ES-I3 (cell line): ENCODE results near the gene USP6.
"Not testable (repeated sequence)": the region's sequence is repeated elsewhere in the genome, so short reads cannot be mapped to it uniquely, and the experiment has no call there.

Experiments
- H3K36me3 ChIP-seq: 2 replicates; pipeline ENCODE4 v1.6.1; 2013; ENCODE audit warnings: mild to moderate bottlenecking, low read length, control low read depth, moderate library complexity; ENCODE audit not compliant: insufficient read depth
- H3K4me1 ChIP-seq: 2 replicates; pipeline ENCODE4 v1.6.1; 2013; ENCODE audit warnings: mild to moderate bottlenecking, control low read depth, low read length; ENCODE audit not compliant: insufficient read depth
- H3K9ac ChIP-seq: 2 replicates; pipeline ENCODE4 v1.6.1; 2013; ENCODE audit warnings: low read depth, mild to moderate bottlenecking, low read length, moderate library complexity
- H3K9me3 ChIP-seq: 2 replicates; pipeline ENCODE4 v1.6.1; 2013; ENCODE audit warnings: mild to moderate bottlenecking, low read length, moderate library complexity; ENCODE audit not compliant: control insufficient read depth, insufficient read depth

The USP6 gene

DNA sequence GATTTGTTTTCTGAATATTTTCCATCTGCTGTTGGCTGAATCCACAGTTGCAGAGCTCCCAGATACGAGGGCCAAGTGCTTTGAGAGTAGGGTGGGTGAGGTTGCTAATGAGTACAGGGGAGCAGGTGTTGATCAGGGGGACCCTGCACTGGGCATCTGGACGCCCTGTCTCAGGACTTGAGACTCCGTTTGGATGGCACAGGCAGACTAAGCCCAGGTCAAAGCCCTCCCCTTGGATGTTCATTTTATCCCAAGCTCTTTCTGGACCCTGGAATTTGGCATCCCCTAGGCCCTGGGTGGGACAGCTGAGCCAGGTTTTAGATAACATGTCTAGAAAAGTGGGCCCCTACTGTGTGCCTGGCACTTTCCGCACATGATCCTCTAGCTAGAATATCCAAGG lies 12.1 kb downstream of the USP6 start:
- Histone ChIP-seq H3K4me1 (no peaks in the 10 kb centered on the region), H3K9me3 (no peaks in the 10 kb centered on the region), H3K9ac (no peak overlapping the region), H3K36me3 (no peaks in the 10 kb centered on the region)

DNA sequence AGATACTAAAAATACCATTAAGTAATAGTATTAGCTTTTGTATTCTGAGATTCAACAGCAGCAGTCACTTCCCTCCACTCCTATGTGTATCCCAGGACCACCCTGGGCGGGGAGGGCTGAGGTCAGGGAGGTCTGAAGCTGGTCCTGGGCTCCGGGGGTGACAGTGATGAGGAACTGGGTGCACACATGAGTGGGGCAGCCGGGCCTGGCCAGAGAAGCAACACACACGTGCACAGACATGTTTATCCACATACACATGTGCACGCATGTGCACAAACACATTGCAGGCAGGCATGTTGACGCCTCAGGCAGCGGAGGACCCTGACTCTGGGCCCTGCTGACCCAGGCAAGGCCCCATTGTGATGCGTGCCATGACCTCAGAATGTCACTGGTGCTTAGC lies 12.6 kb downstream of the USP6 start:
- H3K9ac ChIP-seq, H3K36me3 ChIP-seq, H3K9me3 ChIP-seq, H3K4me1 ChIP-seq: not testable (repeated sequence)

DNA sequence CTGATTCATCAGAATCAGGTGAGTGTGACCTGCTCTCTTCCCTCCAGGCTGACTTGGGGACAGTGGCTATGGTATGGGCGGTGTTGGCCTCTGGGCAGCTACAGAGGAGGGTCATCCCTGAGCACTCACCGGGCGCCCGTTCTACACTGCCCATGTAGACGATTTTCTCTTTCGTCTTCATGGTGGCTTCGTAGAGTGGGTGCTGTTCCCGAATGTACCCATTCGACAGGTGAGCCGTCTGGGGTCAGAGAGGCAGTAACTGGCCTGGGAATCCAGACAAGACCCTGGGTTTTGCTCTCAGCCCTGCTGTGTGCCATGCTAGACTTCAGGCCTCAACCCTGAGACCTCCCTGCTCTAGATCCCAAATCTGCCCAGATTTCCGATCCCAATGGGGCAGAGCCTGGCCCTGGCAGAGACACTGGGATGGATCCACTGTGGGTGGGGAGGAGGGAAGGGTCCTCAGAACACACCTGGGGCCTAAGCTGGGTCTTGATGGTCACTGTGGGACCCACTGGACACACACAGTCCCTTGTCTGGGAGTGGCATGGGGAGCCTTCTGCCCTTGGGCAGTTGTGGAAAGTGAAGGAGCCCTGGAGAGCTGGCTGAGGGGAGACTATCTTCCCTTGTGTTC lies 13.2 kb downstream of the USP6 start:
- Histone ChIP-seq H3K36me3 (no peaks in the 10 kb centered on the region), H3K9me3 (no peaks in the 10 kb centered on the region), H3K4me1 (no peaks in the 10 kb centered on the region), H3K9ac (no peak overlapping the region)

DNA sequence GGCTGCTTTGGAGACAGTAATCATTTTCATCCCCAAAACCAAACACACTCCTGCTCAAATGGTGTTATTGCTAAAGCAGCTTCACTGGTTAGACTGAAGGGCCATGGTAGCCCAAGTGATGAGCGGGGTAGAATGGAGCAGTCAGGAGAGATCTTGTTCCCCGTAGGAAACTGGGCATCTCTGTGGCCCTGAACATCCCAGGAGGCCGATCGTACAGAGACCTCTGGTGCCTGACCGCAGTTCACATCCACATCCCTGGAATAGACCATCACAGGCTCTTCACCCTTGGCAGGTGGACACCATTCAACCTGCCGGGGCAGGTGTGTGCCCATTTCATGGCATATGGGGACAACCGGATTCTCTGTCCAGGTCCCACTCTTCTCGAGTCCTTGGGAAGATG lies 13.9 kb downstream of the USP6 start:
- H3K9ac ChIP-seq, H3K36me3 ChIP-seq, H3K9me3 ChIP-seq, H3K4me1 ChIP-seq: not testable (repeated sequence)

DNA sequence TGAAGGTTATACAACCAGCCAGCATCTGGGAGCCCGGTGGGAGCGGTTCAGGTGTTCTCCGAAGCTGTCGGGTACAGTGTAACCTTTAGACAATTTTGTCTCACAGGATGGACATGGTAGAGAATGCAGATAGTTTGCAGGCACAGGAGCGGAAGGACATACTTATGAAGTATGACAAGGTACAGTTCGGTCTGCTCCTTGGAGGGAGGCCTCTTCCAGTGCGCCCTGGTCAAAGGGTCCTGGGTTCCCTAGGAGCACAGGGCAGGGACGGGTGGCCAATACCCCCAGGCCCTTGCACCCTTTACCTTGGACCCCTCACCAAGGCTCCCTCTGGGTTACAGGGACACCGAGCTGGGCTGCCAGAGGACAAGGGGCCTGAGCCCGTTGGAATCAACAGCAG lies 14.4 kb downstream of the USP6 start:
- not testable (repeated sequence) for H3K36me3 ChIP-seq, H3K4me1 ChIP-seq, H3K9ac ChIP-seq, H3K9me3 ChIP-seq

DNA sequence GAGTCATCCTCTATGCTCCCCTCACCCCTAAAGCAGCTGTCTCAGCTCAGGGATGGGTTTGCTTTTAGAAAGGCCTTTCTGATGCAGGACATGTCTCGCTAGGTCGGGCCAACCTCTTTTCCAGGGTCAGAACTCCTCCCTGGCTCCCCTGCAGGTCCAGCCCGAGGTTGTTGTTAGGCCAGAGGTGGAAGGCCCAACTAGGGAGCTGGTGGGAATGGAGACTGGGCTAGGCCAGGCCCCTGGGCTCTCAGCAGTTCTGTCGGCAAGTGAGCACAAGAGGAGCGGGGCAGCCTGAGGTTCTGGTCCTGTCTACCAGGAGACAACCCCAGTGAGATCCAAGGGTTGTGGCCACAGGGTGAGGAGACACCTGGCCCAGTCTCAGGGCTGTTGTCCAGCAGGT lies 14.9 kb downstream of the USP6 start:
- H3K9me3 ChIP-seq, H3K9ac ChIP-seq, H3K36me3 ChIP-seq, H3K4me1 ChIP-seq: not testable (repeated sequence)

DNA sequence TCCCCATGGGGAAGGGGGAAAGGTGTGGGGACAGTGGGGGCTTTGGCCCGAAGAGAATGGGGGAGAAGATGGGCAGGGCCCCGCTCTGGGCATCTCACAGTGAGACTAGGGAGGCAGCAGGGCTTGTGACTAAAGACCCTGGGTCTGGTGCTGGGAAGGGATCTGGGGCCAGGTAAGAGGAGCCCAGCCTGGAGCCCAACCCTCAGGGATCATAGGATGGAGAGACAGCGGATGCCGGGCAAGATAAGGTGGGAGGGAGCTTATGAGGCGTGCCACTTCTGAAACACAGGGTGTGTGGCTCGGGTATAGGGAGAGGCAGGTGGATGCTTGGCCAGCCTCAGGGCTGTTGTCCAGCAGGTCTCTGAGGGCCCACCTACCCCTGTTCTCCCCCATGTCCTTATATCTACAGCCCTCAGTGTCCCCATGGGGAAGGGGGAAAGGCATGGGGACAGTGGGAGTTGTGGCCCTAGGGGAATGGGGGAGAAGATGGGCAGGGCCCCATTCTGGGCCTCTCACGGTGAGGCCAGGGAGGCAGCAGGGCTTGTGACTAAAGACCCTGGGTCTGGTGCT lies 15.4 kb downstream of the USP6 start:
- no peaks in the 10 kb centered on the region for H3K4me1 ChIP-seq
- no peaks in the 10 kb centered on the region for H3K9me3 ChIP-seq
- H3K36me3 ChIP-seq: no peaks in the 10 kb centered on the region
- H3K9ac ChIP-seq: no peak overlapping the region

DNA sequence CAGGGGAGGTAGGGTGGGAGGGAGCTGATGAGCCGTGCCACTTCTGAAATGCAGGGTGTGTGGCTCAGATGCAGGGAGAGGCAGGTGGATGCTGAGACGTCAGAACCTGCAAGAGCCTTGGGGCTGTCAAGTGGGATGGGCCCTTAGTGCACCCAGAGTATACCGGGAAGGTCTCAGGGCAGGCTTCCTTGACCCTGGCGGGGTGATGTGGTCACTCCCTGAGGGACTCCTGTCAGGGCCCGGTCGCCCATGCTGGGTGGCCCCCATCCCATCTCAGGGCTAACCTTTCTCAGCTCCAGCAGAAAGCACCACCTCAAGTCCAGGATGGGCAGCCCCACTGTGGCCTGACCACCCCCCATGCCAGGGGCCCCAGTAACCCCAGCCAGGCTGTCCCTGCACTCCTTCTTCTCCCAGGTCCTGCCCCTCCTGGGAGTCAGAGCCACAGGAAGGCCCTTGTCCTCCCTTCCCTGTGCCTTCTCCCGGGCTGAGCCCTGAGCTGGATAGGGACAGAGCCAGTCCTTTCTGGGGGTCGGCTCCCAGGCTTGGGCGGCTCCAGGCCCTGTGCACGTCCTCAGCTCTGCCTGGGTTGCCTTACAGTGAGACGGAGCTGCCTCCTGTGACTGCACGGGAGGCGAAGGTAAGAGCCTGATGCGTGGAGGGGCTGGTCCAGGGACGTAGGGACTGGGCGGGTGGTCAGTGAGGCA lies 16.1 kb downstream of the USP6 start:
- H3K36me3 ChIP-seq, H3K9ac ChIP-seq, H3K4me1 ChIP-seq, H3K9me3 ChIP-seq: not testable (repeated sequence)

DNA sequence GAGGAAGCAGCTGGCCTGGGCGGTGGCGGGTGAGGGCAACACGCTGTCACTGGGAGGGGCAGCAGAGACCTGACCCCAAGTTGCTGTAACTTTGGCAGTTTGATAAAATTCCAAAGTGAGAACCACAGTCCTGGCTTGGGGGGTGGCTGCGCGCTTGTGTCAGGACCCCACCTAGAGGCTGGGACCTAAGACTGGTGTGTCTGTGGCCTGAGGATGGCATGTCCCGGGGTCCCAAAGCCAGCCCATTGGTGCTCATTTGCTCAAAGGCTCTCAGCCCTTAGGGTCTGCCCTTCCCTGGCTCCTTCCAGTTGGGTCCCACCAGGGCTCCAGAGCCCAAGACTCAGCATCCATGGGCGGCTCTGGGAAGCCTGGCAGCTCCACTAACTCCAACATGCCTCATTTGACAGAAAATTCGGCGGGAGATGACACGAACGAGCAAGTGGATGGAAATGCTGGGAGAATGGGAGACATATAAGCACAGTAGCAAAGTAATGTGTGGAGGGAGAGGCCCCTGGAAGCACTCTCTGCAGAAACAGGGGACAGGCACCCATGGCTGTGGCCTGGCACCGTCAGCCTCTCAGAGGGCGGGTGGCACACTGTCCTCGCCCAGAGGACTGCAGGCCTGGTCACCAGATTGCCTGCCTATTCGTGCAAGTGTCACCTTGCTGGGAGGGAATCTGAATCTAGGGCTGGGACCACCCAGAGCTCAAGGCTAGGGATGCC lies 16.8 kb downstream of the USP6 start:
- not testable (repeated sequence) for H3K36me3 ChIP-seq, H3K9me3 ChIP-seq, H3K4me1 ChIP-seq, H3K9ac ChIP-seq

DNA sequence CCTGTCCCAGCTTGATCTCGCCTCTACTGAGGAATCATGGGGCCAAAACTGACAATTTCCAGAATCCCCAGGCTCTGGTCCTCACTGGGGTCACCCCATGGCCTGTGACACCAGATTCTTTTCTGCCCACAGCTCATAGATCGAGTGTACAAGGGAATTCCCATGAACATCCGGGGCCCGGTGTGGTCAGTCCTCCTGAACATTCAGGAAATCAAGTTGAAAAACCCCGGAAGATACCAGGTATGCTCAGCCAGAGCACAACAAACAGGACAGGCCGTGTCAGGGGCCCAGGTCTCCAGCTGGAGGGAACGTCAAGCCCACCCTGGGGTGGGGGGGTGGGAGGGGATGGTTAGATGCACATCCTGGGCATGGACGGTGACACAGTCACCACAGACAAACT lies 17.5 kb downstream of the USP6 start:
- no peaks in the 10 kb centered on the region for H3K9me3 ChIP-seq
- no peaks in the 10 kb centered on the region for H3K36me3 ChIP-seq
- no peaks in the 10 kb centered on the region for H3K4me1 ChIP-seq
- H3K9ac ChIP-seq: no peak overlapping the region

DNA sequence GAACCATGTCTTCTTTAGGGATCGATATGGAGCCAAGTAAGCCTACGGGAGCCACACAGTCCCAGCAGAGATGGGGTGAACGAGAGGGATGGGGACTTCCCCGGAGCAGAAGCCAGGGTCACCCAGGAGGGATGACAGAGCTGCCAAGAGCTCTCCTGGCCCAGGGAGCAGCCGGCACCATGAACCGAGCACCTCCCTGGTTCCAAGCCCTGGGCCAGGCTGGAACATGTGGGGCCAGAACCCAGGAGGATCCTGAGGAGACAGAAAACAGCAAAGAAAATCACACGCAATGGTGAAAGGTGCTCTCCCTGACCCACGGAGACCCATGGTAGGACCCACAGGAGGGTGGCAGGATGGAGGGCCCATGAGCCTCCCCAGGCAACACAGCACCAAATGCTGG lies 18.1 kb downstream of the USP6 start:
- not testable (repeated sequence) for H3K9ac ChIP-seq, H3K36me3 ChIP-seq, H3K9me3 ChIP-seq, H3K4me1 ChIP-seq

DNA sequence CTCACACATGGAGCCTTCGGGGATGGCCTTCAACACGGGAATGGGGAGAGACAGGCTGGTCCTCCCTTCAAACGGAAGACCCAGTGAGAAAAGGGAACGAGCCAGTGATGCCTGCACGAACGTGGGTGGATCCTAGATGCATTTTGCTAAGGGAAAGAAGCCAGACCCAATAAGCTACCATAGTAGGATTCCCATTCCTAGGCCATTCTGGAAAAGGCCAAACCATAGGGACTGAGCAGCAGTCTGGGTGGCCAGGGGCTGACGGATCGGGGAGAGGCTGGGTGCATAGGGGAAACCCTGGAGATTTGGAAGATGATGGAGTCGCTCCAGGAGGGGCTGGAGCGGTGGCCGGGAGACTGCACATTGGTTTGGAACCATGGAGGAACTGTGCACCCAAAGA lies 18.7 kb downstream of the USP6 start:
- H3K9ac ChIP-seq, H3K9me3 ChIP-seq, H3K4me1 ChIP-seq, H3K36me3 ChIP-seq: not testable (repeated sequence)

DNA sequence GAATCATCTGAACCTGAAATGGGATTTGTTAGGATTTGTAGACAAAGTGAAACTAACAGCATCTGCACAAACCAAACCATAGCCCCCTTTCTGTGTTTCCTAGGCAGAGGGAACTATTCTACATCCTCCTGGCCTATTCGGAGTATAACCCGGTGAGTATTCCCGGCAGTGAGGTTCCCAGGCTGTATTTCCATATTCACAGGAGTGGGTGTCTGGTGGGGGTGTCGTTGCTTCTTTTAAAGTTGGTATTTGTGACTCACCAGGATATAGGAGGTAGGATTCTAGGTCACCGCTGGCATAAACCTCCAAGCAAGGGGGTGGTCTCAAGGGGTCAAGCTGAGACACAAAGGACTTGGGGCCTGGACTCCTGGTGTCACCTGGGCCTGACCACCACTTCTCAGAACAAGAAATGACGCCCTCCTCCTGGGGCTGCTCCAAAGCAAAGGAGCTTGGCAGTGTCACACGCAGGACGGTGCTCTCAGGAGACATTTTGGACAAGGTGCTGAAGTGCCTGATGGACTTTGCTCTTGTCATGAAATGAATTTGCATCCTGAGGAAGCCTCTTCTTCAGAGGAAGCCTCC lies 19.4 kb downstream of the USP6 start:
- H3K9me3 ChIP-seq, H3K4me1 ChIP-seq, H3K9ac ChIP-seq, H3K36me3 ChIP-seq: not testable (repeated sequence)

DNA sequence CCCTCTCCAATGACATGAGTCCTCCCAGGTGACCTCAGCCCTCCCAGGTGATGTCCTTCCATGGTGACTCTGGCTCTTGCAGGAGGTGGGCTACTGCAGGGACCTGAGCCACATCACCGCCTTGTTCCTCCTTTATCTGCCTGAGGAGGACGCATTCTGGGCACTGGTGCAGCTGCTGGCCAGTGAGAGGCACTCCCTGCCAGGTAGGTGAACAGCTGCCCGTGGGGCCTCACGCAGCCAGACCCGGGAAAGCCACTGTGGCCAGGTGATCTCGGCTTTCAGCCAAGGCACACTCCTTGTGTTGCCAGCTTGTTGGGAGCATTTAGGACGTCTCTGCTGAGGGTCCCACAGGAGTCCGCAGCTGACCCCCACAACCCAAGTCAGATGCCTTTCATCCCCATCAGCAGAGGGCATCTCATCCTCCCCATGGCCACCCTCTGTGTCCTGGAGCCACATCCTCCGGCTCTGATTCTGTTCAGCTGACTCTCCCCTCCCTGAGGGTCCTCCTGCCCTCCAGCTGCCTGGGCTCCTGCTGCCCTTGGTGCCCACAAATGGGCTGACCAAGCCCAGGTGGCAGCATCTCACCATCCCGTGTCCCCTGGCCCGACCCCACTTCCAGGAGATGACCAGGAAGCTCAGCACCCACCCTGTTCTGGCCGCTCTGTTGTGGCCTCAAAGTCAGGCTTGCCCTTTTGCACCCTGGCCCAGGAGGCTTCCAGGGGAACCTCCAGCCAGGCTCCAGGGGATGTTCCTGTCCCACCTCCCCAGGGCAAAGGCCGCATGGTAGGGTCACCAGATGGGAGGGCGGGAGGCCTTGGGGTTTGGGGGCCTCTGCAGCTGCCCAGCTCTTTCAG lies 20.1 kb downstream of the USP6 start:
- no peaks in the 10 kb centered on the region for H3K9me3 ChIP-seq
- H3K36me3 ChIP-seq: no peaks in the 10 kb centered on the region
- H3K4me1 ChIP-seq: no peaks in the 10 kb centered on the region
- no peak overlapping the region for H3K9ac ChIP-seq
